Islet of Langerhans (tissue), 1 donor: Measurements from ENCODE around the gene GIMAP4.
"Not testable (repeated sequence)": the region's sequence is repeated elsewhere in the genome, so short reads cannot be mapped to it uniquely, and the experiment has no call there.

Experiments
- FAIRE-seq: peaks from one replicate; lab custom pipeline; 2011; peaks lifted over from hg19 to GRCh38; lab: Jason Lieb, UNC

The GIMAP4 gene

DNA sequence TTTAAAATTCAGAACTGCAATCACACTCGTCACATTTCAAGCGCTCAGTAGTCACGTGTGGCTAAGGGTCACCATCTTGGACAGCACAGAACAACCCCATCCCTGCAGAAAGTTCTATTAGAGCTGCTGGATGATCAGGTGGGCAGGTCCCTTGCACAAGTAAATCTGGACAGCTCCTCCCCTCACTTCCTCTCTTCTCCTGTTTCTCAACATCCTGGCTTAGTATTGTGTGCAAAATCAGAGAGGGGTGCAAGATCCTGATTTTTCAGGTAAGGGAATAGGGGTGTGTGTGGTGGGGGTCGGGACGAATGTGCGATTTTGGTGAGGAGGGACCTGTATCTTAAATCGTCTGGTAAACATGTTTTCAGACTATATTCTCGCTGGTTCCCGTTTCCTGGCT, at the start of gene GIMAP4:
GIMAP4 (plus strand) TSS at position 222 of the 400 bp plus-strand sequence. CDS start 2,512 bp downstream, outside the sequence.
- no peak for FAIRE-seq

DNA sequence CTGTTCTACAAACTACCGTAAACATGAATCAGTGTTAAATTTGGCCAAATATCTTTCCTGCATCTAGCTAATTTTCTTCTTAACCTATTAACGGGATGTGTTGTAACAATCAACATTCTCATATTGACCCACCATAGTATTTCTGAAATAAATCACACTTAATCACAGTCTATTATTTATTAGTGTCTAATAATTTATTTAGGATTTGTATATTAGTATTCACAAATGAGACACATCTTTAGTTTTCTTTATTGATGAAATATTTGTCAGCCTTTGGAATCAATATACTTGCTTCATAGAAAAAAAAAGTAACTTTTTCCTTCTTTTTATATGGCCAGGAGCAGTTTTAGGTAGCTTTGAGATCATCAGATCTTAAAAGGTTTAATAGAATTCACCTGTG, 47.9 kb upstream of the GIMAP4 start:
- FAIRE-seq, result no peak

DNA sequence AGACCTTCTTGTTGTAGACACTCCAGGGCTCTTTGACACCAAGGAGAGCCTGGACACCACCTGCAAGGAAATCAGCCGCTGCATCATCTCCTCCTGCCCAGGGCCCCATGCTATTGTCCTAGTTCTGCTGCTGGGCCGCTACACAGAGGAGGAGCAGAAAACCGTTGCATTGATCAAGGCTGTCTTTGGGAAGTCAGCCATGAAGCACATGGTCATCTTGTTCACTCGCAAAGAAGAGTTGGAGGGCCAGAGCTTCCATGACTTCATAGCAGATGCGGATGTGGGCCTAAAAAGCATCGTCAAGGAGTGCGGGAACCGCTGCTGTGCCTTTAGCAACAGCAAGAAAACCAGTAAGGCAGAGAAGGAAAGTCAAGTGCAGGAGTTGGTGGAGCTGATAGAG, 47.0 kb upstream of the GIMAP4 start:
- FAIRE-seq, result no peak

DNA sequence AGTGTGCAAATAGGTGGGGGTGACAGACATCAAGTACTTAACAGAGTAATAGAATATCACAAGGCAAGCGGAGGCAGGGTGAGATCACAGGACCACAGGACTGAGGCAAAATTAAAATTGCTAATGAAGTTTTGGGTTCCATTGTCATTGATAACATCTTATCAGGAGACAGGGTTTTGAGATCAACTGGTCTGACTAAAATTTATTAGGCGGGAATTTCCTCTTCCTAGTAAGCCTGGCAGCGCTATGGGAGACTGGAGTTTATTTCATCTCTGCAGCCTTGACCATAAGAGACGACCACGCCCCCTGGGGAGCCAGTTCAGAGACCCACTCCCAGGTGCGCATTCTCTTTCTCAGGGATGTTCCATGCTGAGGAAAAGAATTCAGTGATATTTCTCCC, 44.3 kb upstream of the GIMAP4 start:
- FAIRE-seq, result not testable (repeated sequence)

DNA sequence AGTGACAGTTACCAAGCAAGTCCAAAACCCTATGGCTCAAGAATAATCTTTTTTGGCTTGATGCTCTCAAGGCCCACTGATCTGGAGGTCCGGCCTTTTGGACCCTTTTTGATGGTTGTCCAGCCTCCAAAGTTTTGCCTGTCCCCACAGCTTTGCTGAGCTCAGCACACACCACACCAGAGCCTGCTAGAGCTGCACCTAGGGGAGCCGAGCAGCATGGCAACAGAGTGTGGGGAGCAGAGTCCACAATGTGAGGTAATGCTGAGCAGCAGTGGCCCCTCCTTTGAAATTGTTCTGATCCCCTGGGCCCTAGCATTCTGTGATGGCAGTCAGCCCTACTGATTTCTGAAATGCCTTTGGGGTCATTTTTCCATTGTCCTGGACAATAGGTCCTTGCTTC, 43.2 kb upstream of the GIMAP4 start:
- no peak for FAIRE-seq

- no peak for FAIRE-seq
These were observed 35.5 kb upstream of the GIMAP4 start for GRCh38 chr7:150531704-150532103.

- no peak for FAIRE-seq
These were observed 28.9 kb upstream of the GIMAP4 start for GRCh38 chr7:150538259-150538658.

DNA sequence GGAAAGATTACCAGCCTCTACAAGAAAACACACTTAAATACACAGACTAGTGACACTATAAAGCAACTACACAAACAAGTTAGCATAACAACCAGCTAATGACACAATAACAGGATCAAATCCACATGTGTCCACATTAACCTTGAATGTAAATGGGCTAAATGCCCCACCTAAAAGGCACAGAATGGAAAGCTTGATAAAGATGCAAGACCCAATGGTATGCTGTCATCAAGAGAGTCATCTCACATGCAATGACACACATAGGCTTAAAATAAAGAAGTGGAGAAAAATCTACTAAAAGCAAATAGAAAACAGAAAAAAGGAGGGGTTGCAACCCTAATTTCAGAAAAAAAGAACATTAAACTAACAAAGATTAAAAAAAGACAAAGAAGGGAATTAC, 14.0 kb upstream of the GIMAP4 start:
- no peak for FAIRE-seq

DNA sequence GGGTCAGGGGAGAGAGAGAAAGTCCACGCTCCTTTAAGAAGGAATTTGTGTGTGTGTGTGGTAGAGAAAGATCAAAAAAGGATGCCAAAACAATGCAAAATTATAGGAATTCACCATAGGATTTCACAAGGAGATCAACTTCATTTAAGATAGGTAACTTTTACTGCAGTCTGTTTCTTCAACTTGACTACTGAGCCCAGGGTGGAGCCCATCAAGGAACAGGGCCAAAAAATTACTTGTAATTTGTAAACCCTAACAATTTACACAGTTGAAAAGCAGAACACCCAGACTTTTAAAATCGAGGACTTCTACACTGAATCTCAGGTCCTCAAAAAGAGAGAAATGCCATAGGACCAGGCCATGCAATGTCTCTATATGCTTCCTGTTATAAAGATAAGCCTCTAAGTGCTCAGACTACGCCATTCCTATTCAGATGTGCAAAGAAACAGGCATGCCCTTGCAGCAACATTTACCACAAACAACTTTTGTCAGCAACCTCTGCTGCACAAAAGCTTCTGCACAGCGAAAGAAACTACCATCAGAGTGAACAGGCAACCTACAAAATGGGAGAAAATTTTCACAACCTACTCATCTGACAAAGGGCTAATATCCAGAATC, 10.6 kb upstream of the GIMAP4 start:
- FAIRE-seq, result no peak

GRCh38 chr7:150560486-150560885, 6.7 kb upstream of the GIMAP4 start:
- no peak for FAIRE-seq

DNA sequence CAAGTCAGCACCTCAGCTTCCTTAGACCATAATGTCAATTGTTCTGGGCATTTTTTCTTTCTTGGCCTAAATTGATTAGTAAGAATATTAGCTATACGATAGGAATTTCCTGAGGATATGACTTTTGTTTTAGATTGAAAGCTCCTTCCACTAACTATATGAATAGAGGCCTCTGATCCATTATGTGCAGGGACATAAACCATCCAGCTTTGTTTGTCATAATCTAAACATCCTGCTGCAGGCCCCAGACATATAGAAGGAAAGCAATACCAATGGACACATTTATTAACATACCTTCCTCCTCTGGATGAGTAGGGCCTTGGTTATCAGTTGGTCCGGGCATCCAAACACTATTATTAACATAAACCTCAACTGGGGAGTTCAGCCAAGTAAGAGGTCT, 4.3 kb upstream of the GIMAP4 start:
- no peak for FAIRE-seq

GRCh38 chr7:150564006-150564405, 3.2 kb upstream of the GIMAP4 start:
- FAIRE-seq, result no peak

- no peak for FAIRE-seq
These were observed 2.6 kb upstream of the GIMAP4 start for GRCh38 chr7:150564566-150564965.

GRCh38 chr7:150565239-150565638, 2.0 kb upstream of the GIMAP4 start:
- FAIRE-seq, result no peak

DNA sequence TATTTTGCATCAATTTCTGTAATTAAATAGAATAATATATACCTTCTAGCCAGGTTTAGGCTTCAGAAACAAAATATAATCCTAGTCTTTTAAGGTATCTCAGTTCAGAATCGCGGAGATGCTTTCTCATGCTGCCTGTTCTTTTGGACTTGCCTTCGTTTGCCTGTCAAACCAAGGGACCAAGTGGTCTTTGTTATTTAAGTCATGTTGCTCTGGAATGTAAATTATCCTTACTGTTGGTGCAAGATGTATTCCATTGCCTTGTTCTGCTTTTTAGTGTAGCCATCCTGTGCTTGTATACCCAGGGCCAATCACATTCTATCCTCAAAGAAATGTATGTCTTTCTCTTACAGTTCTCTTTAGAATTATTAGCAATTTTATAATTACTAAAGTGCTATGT, 1.1 kb upstream of the GIMAP4 start:
- no peak for FAIRE-seq

GRCh38 chr7:150566572-150566971, 618 bp upstream of the GIMAP4 start:
- no peak for FAIRE-seq

DNA sequence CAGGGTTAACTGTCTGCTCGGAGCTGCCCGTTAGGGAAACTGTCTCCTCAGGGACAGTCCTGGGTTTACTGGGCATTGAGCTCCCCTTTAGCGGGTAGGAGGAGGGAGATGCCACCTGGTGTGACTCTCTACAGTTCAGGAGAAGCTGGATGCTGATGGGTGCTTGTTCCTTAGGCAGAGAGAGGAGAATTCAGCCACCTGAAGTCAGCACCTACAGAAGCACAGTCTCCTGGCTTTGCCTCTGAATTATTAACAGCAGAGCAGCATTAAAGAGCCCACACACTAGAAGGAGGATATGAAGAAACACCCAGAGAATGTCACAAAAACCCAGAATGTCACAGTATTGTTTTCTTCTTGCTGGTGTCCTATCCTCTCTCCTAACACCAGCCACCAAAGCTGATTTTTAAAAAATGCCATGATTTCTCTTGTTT, 696 bp downstream of the GIMAP4 start:
- no peak for FAIRE-seq

DNA sequence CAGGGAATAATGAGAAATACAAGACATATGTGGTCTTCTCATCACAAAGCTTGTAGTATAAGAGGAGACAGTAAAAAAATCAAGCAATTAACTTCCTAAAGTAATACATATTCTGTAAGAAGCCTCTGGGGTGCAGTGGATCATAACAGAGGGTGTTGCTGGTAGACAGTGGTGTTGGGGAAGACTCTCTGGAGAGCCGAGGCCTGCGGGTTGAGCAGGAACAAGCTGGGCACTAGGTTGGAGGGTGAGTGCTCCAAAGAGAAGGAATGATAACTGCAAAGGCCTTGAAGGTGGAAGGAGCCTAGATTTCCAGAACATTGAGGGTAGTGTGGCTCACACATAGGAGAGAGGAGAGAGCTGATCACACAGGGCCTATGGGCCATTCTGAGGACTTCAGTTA, 1.5 kb downstream of the GIMAP4 start:
- no peak for FAIRE-seq

- no peak for FAIRE-seq
These were observed 2.2 kb downstream of the GIMAP4 start for GRCh38 chr7:150569245-150569955.

GRCh38 chr7:150570556-150571465, 3.6 kb downstream of the GIMAP4 start:
- no peak for FAIRE-seq

DNA sequence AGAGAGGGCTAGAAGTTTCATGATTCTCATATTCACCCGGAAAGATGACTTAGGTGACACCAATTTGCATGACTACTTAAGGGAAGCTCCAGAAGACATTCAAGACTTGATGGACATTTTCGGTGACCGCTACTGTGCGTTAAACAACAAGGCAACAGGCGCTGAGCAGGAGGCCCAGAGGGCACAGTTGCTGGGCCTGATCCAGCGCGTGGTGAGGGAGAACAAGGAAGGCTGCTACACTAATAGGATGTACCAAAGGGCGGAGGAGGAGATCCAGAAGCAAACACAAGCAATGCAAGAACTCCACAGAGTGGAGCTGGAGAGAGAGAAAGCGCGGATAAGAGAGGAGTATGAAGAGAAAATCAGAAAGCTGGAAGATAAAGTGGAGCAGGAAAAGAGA, 5.3 kb downstream of the GIMAP4 start:
- FAIRE-seq, result no peak

GRCh38 chr7:150579979-150580637, 12.9 kb downstream of the GIMAP4 start:
- FAIRE-seq, result not testable (repeated sequence)
